ENCODE measurements around the gene ABI2.

DNA sequence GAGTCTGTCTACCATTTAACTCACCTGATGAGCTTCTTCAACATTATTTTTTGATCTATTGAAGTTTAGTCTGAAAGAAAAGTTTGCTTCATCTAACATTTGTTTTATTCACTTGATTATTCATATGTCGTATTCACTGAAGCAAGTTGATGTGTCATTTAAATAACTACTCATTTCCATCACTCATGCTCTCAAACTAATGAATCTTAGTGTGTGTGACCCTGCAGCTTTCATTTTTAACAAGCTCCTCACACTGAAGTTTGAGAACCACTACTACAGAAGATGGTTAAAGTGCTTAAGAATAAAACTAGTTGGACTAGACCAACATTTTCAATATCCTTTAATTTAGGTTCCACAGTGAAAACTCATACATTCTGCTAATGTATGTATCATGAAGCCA is 1.8 kb upstream of the ABI2 start:
- TF ChIP-seq, protein P1, sequence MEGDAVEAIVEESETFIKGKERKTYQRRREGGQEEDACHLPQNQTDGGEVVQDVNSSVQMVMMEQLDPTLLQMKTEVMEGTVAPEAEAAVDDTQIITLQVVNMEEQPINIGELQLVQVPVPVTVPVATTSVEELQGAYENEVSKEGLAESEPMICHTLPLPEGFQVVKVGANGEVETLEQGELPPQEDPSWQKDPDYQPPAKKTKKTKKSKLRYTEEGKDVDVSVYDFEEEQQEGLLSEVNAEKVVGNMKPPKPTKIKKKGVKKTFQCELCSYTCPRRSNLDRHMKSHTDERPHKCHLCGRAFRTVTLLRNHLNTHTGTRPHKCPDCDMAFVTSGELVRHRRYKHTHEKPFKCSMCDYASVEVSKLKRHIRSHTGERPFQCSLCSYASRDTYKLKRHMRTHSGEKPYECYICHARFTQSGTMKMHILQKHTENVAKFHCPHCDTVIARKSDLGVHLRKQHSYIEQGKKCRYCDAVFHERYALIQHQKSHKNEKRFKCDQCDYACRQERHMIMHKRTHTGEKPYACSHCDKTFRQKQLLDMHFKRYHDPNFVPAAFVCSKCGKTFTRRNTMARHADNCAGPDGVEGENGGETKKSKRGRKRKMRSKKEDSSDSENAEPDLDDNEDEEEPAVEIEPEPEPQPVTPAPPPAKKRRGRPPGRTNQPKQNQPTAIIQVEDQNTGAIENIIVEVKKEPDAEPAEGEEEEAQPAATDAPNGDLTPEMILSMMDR (IDR thresholded peaks at IDR 0.05; ENCODE audit: insufficient read depth, low read length, poor library complexity, severe bottlenecking), result no peak
- TF ChIP-seq EZH2phosphoT487 (conservative IDR thresholded peaks at IDR 0.05; ENCODE audit: low read length), result no peak

Data from SU-DHL-6 (cell line).